Peyer's patch (tissue), 4 donors: ENCODE results near the gene ZSWIM3. TPM values are rescaled to one million over a fixed set of nuclear protein-coding genes. Genes with fewer than 3 reads are reported as not detected.

Source experiments
- DNase-seq, 3 donors: peaks; one replicate each; pipeline ENCODE4 v3.0.0-alpha.2; 2017 to 2019
- H3K27ac ChIP-seq, 4 donors: fragments of 200-600 bp; sonication (generic); one replicate each; pipeline ENCODE4 v1.5.1; 2016 to 2019
- H3K27me3 ChIP-seq, 2 donors: fragments of 200-600 bp; sonication (generic); one replicate each; pipeline ENCODE4 v1.5.1; 2019
- H3K36me3 ChIP-seq, 3 donors: fragments of 200-600 bp; sonication (generic); one replicate each; pipeline ENCODE4 v1.5.1; 2016 to 2019
- H3K4me1 ChIP-seq, 4 donors: fragments of 200-600 bp; sonication (generic); one replicate each; pipeline ENCODE4 v1.5.1; 2016 to 2019
- H3K4me3 ChIP-seq, 4 donors: fragments of 200-600 bp; sonication (generic); 1 replicate in 3 of 4; 2 replicates in 1 of 4; pipeline ENCODE4 v1.5.1; 2016 to 2019; ENCODE audit warnings: mild to moderate bottlenecking in 1 of 4
- H3K9me3 ChIP-seq, 4 donors: fragments of 200-600 bp; sonication (generic); one replicate each; pipeline ENCODE4 v1.5.1; 2016 to 2019; ENCODE audit warnings: mild to moderate bottlenecking in 1 of 4
- POLR2A ChIP-seq, 2 donors: fragments of 450-650 bp; IDR thresholded peaks; one replicate each; pipeline ENCODE4 v1.5.1; 2017; ENCODE audit warnings: antibody characterized with exemption in 2 of 2, mild to moderate bottlenecking in 2 of 2, moderate library complexity in 2 of 2
- total RNA-seq, 4 donors: library from RNA; depleted of rRNA; stranded (reverse); fragments of >200 nt; gene quantifications; one replicate each; pipeline ENCODE4 v1.1.0, GENCODE V29; 2016
- TF ChIP-seq, protein P1 (sequence below), 6 experiments: fragments of 450-650 bp in 4 of 6; fragments of 200-600 bp in 2 of 6; sonication (generic) in 1 of 6; IDR thresholded peaks; one replicate each; pipeline ENCODE4 v1.5.1; 2017 to 2019; ENCODE audit warnings: antibody characterized with exemption in 6 of 6, mild to moderate bottlenecking in 3 of 6, moderate library complexity in 1 of 6

ZSWIM3 gene
- total RNA-seq, 4 donors from 2014 or later: 2.5 to 9.1 (median 4.6) TPM

DNA sequence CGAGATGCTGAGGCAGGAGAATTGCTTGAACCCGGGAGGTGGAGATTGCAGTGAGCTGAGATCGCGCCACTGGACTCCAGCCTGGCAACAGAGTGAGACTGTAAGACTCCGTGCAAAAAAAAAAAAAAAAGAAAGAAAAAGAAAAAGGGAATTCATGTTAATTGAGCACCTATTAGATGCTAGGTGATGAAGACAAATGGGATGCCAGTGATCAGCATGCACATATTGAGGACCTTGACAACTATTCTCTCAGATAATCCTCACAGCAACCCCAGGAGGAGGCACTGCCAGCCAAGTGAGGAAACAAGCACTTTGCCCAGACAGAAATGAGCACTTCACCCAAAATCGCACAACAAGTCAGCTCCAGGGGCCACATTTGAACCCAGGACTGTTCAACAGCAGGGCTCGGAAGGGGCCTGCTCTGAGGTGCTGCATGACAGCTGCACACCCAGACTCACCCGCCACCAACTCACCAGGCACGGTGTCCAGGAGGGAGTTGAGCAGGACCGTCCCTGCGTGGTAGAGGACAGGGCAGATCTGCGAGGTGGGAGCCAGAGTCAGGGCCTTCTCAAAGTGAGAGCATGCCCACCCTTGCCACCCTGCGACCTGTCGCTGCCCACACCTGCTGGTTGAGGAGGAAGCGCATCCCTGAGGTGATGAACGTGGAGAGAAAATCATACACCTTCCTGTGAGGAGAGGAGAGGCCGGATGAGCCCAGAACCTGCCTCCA lies 50.0 kb downstream of the ZSWIM3 start:
- H3K27ac ChIP-seq: no peak overlapping the region
- peaks cover 0 to 15% (median 11%) of the 10 kb centered on the region in 4 donors for H3K4me1 ChIP-seq
- H3K27me3 ChIP-seq: no peaks in the 10 kb centered on the region
- no peak for TF ChIP-seq POLR2A (IDR thresholded peaks at IDR 0.05)
- TF ChIP-seq, protein P1, sequence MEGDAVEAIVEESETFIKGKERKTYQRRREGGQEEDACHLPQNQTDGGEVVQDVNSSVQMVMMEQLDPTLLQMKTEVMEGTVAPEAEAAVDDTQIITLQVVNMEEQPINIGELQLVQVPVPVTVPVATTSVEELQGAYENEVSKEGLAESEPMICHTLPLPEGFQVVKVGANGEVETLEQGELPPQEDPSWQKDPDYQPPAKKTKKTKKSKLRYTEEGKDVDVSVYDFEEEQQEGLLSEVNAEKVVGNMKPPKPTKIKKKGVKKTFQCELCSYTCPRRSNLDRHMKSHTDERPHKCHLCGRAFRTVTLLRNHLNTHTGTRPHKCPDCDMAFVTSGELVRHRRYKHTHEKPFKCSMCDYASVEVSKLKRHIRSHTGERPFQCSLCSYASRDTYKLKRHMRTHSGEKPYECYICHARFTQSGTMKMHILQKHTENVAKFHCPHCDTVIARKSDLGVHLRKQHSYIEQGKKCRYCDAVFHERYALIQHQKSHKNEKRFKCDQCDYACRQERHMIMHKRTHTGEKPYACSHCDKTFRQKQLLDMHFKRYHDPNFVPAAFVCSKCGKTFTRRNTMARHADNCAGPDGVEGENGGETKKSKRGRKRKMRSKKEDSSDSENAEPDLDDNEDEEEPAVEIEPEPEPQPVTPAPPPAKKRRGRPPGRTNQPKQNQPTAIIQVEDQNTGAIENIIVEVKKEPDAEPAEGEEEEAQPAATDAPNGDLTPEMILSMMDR (IDR thresholded peaks at IDR 0.05): no peak
- peaks cover 0 to 5% (median 0%) of the 10 kb centered on the region in 3 donors for H3K36me3 ChIP-seq
- H3K9me3 ChIP-seq: no peaks in the 10 kb centered on the region
- DNase-seq: no peak
- H3K4me3 ChIP-seq: no peak overlapping the region

DNA sequence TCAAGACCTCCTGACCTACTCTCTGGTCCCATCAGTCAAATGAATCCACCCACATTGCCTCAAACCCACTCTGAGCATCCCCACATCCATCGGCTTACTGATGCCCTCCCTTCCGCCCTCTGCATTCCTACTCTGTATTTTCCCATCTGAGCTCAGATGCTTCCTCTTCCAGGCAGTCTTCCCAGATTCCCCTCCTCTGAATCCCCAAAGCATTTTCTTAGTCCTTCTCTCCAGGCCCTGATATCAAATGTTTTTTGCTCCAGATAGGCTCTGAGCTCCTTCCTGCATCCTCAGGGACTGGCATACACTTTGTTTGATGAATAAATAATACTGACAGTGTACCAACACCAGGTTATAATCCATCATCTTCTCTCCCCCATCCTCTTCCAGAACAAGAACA lies 50.7 kb downstream of the ZSWIM3 start:
- DNase-seq: no peak
- Histone ChIP-seq H3K36me3 (peaks cover 0 to 5% (median 0%) of the 10 kb centered on the region in 3 donors), H3K27ac (no peak overlapping the region), H3K4me1 (peaks cover 0 to 20% (median 13%) of the 10 kb centered on the region in 4 donors), H3K9me3 (no peaks in the 10 kb centered on the region), H3K27me3 (no peaks in the 10 kb centered on the region), H3K4me3 (no peak overlapping the region)
- TF ChIP-seq, protein P1 (IDR thresholded peaks at IDR 0.05): no peak
- TF ChIP-seq POLR2A (IDR thresholded peaks at IDR 0.05): no peak

DNA sequence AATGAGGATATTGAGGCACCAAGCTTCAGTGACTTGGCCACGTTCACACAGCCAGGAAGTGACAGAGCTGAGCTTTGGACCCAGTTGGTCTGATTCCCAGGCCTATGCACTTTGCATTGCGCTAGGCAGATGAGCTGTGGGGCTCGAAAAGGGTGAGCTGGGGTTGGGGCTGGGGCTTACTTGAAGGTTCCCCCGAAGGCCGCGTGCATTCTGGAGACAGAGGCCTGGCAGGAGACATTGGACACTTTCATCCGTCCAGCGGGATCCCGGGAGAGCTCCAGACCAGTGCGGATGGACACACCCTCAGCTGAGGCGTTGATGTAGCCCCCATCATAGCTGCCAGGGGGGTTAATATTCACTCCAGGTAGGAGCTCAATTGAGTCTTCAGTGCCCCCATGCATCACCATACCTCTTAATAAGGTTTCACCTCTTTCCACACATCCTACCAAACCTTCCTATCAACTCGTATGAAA lies 52.0 kb downstream of the ZSWIM3 start:
- Histone ChIP-seq H3K4me3 (no peak overlapping the region), H3K4me1 (peaks cover 0 to 20% (median 13%) of the 10 kb centered on the region in 4 donors), H3K27me3 (no peaks in the 10 kb centered on the region), H3K36me3 (peaks cover 0 to 5% (median 0%) of the 10 kb centered on the region in 3 donors), H3K27ac (no peak overlapping the region), H3K9me3 (no peaks in the 10 kb centered on the region)
- TF ChIP-seq, protein P1 (IDR thresholded peaks at IDR 0.05): no peak
- no peak for TF ChIP-seq POLR2A (IDR thresholded peaks at IDR 0.05)
- no peak for DNase-seq

DNA sequence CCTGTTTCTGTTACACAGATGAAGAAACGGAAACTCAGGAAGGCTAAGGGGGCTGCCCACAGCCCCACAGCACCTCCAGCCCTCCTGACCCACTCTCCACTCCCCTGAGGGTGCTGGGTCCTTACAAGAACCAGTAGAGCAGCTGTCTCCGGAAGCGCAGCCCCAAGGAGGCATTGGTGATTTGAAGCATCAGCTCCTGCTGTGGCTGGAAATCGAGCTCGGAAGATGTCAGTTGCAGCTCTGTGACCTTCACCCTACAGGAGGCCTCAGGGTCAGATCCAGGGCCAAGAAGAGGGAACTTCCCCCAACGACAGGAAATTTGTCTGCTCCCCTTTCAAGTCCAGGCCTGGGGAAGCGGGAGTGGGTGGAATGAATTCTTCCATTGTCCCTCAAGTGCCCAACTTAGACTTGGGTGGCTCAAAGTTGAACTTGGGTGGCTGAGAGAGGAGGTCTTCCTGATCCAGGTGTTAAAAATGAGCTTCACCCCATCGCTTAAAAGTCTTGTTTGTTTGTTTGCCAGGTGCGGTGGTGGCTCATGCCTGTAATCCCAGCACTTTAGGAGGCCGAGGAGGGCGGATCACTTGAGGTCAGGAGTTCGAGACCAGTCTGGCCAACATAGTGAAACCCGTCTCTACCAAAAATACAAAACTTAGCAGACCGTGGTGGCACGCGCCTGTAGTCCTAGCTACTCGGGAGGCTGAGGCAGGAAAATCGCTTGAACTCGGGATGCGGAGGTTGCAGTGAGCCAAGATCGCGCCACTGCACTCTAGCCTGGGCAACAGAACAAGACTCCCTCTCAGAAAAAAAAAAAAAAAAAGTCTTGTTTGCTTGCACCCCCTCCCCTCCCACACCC lies 52.6 kb downstream of the ZSWIM3 start:
- Histone ChIP-seq H3K9me3 (no peaks in the 10 kb centered on the region), H3K27ac (peak overlapping the region in 3 of 4 donors; percentile 38 to 67 (median 46)), H3K4me1 (peaks cover 0 to 20% (median 13%) of the 10 kb centered on the region in 4 donors), H3K27me3 (no peaks in the 10 kb centered on the region), H3K36me3 (peaks cover 0 to 5% (median 0%) of the 10 kb centered on the region in 3 donors), H3K4me3 (peak overlapping the region in 2 of 4 donors; percentile 44 to 52)
- TF ChIP-seq, protein P1 (IDR thresholded peaks at IDR 0.05): no peak
- TF ChIP-seq POLR2A (IDR thresholded peaks at IDR 0.05): no peak
- DNase-seq: no peak

DNA sequence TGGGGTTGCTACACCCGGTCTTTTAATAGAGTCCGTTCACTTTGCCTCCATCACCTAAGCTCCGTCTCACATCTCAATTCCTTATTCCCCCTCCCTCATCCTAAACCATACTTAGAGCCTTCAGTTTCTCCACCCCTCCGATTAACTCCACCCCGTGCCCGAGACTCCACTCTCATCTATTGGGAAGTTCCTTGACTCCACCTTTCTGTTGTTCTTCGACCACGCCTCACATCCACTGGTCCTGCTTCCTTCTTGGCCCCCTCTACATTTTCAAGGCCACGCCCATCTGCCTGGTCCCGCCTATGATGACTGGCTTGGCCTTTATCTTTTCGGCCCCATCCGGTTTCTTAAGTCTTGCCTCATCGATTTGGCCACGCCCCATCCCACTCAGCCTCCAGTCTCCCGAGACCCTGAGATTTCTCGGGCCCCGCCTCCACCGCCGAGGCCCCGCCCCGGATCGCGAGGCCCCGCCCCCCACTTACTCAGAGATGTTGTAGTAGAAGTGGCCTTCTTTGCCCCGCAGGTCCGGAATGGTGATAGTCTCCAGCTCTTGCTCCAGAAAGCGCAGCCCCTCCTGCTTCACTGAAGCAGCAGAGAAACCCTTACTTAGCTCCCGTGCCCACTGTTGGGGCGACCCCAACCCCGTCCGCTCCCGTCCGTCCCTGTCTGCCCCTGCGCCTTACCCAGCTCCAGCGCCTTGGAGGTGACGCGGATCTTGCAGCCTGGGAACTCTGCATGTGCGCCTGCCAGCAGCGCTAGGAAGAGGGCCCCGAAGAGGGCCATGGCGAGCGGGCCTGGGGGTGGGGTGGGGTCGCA lies 53.5 kb downstream of the ZSWIM3 start:
- peaks cover 0 to 4% (median 0%) of the 10 kb centered on the region in 3 donors for H3K36me3 ChIP-seq
- DNase-seq: peak; percentile 91 to 98 (median 98)
- TF ChIP-seq POLR2A (IDR thresholded peaks at IDR 0.05): peak in 1 of 2 donors; percentile 42
- TF ChIP-seq, protein P1 (IDR thresholded peaks at IDR 0.05): no peak

More for the DNA sequence above, 53.5 kb downstream of the ZSWIM3 start:
- H3K27ac ChIP-seq: peak overlapping the region; percentile 60 to 81 (median 74)
- H3K9me3 ChIP-seq: no peaks in the 10 kb centered on the region
- H3K4me3 ChIP-seq: peak overlapping the region; percentile 38 to 56 (median 48)
- H3K4me1 ChIP-seq: peaks cover 0 to 20% (median 13%) of the 10 kb centered on the region in 4 donors
- no peaks in the 10 kb centered on the region for H3K27me3 ChIP-seq
